H1 (cell line): ENCODE results near the gene P2RX6. TPM values are rescaled to one million over a fixed set of nuclear protein-coding genes. Genes with fewer than 3 reads are reported as not detected.
A peak's percentile ranks its signal among the peaks of the same experiment; 100 is the strongest.

Experiments
- CTCF ChIA-PET: fragments of 300-600 bp; sonication (Branson Sonifier 250); formaldehyde crosslinking; loops from one replicate; lab custom pipeline; 2021; ENCODE audit not compliant: partially characterized antibody; lab: Charles Lee
- POLR2A ChIA-PET: fragments of 300-600 bp; sonication (Branson Sonifier 250); formaldehyde crosslinking; loops from one replicate; lab custom pipeline; 2021; ENCODE audit warnings: inconsistent platforms; ENCODE audit not compliant: partially characterized antibody; lab: Charles Lee
- DNase-seq, 2 experiments: peaks; one replicate each; pipeline versions ENCODE4 v3.0.0 to v3.0.0-alpha.2; 2010 to 2022; ENCODE audit warnings: low spot score in 2 of 2, low read depth in 1 of 2, mixed read lengths in 1 of 2
- FAIRE-seq: peaks from 2 replicates; lab custom pipeline; 2011; peaks lifted over from hg19 to GRCh38; lab: Jason Lieb, UNC
- H2AFZ ChIP-seq: 2 replicates; pipeline ENCODE4 v1.8.1; 2012; ENCODE audit warnings: low read length, inconsistent platforms
- H2AK5ac ChIP-seq: 2 replicates; pipeline ENCODE4 v1.6.1; 2013; ENCODE audit warnings: low read depth, low read length
- H2BK120ac ChIP-seq: replicated peaks from 2 replicates; pipeline ENCODE3; 2013; ENCODE audit warnings: low read depth, low read length, inconsistent platforms
- H2BK12ac ChIP-seq: 2 replicates; pipeline ENCODE4 v1.6.1; 2013; ENCODE audit warnings: low read depth, low read length
- H2BK15ac ChIP-seq: 2 replicates; pipeline ENCODE4 v1.6.1; 2013; ENCODE audit warnings: low read length
- H2BK20ac ChIP-seq: 2 replicates; pipeline ENCODE4 v1.6.1; 2013; ENCODE audit warnings: low read length
- H2BK5ac ChIP-seq: 2 replicates; pipeline ENCODE4 v1.6.1; 2013; ENCODE audit warnings: low read depth, low read length
- H3K14ac ChIP-seq: 2 replicates; pipeline ENCODE4 v1.6.1; 2013; ENCODE audit warnings: inconsistent platforms; ENCODE audit not compliant: insufficient read length
- H3K18ac ChIP-seq: 2 replicates; pipeline ENCODE4 v1.6.1; 2013; ENCODE audit warnings: low read length; ENCODE audit errors: extremely low read depth
- H3K23ac ChIP-seq: 2 replicates; pipeline ENCODE4 v1.6.1; 2013; ENCODE audit warnings: inconsistent platforms; ENCODE audit not compliant: insufficient read length
- H3K23me2 ChIP-seq: 2 replicates; pipeline ENCODE4 v1.6.1; 2013; ENCODE audit warnings: low read depth, low read length
- H3K27ac ChIP-seq: 2 replicates; pipeline ENCODE4 v1.6.1; 2011; ENCODE audit warnings: low read depth, low read length, inconsistent platforms
- H3K27me3 ChIP-seq, 4 experiments: replicated peaks in 1 of 4; 1 replicate in 1 of 4; 2 replicates in 3 of 4; pipeline versions ENCODE4 v1.6.1 to v1.8.1; 2011 to 2013; ENCODE audit warnings: low read length in 3 of 4, mild to moderate bottlenecking in 3 of 4, inconsistent platforms in 2 of 4, mixed read lengths in 2 of 4, moderate library complexity in 1 of 4; ENCODE audit not compliant: control insufficient read depth in 3 of 4, insufficient read depth in 3 of 4; ENCODE audit errors: extremely low read depth in 1 of 4
- H3K36me3 ChIP-seq, 4 experiments: 2 replicates each; pipeline versions ENCODE4 v1.6.1 to v1.8.1; 2011 to 2013; ENCODE audit warnings: mild to moderate bottlenecking in 4 of 4, low read length in 3 of 4, moderate library complexity in 2 of 4, control low read depth in 1 of 4, inconsistent platforms in 1 of 4; ENCODE audit not compliant: insufficient read depth in 4 of 4, control insufficient read depth in 2 of 4
- H3K4ac ChIP-seq: replicated peaks from 2 replicates; pipeline ENCODE3; 2013; ENCODE audit warnings: low read length, low read depth, mixed read lengths, inconsistent platforms; ENCODE audit not compliant: insufficient read length
- H3K4me1 ChIP-seq, 4 experiments: replicated peaks in 1 of 4; 1 replicate in 1 of 4; 2 replicates in 3 of 4; pipeline versions ENCODE4 v1.6.1 to v1.8.1; 2011 to 2013; ENCODE audit warnings: low read length in 3 of 4, inconsistent platforms in 2 of 4, mixed read lengths in 1 of 4; ENCODE audit not compliant: insufficient read depth in 4 of 4, control insufficient read depth in 3 of 4
- H3K4me2 ChIP-seq, 2 experiments: 2 replicates each; pipeline versions ENCODE4 v1.6.1 to v1.8.1; 2011 to 2013; ENCODE audit warnings: low read depth in 2 of 2, low read length in 2 of 2, control low read depth in 1 of 2, inconsistent platforms in 1 of 2, mild to moderate bottlenecking in 1 of 2; ENCODE audit not compliant: insufficient read depth in 1 of 2
- H3K4me3 ChIP-seq, 4 experiments: fragments of 200-600, 300-600 bp in 1 of 4; sonication (generic), shearing (Covaris generic), sonication (Bioruptor Twin) in 1 of 4; 2 replicates each; pipeline versions ENCODE4 v1.5.1 to v1.8.1; 2011 to 2016; ENCODE audit warnings: low read length in 4 of 4, low read depth in 3 of 4, control low read depth in 2 of 4, inconsistent platforms in 2 of 4, mild to moderate bottlenecking in 2 of 4, mixed read lengths in 1 of 4, moderate library complexity in 1 of 4; ENCODE audit not compliant: insufficient read depth in 2 of 4; ENCODE audit errors: extremely low read depth in 1 of 4
- H3K56ac ChIP-seq: replicated peaks from 2 replicates; pipeline ENCODE3; 2013; ENCODE audit warnings: low read depth, mild to moderate bottlenecking, mixed read lengths, low read length, inconsistent platforms; ENCODE audit not compliant: insufficient read length
- H3K79me1 ChIP-seq: 2 replicates; pipeline ENCODE4 v1.6.1; 2013; ENCODE audit warnings: low read depth, low read length, control low read depth
- H3K79me2 ChIP-seq, 2 experiments: 2 replicates each; pipeline versions ENCODE4 v1.6.1 to v1.8.1; 2012 to 2013; ENCODE audit warnings: low read length in 2 of 2, mild to moderate bottlenecking in 2 of 2, inconsistent platforms in 1 of 2; ENCODE audit not compliant: insufficient read depth in 2 of 2, control insufficient read depth in 1 of 2
- H3K9ac ChIP-seq, 4 experiments: replicated peaks in 1 of 4; 1 replicate in 1 of 4; 2 replicates in 3 of 4; pipeline versions ENCODE4 v1.6.1 to v1.8.1; 2011 to 2013; ENCODE audit warnings: low read depth in 3 of 4, low read length in 3 of 4, control low read depth in 2 of 4, mild to moderate bottlenecking in 2 of 4, moderate library complexity in 2 of 4, inconsistent platforms in 1 of 4; ENCODE audit errors: extremely low read depth in 1 of 4
- H3K9me3 ChIP-seq, 2 experiments: 2 replicates each; pipeline versions ENCODE4 v1.6.1 to v1.8.1; 2012 to 2013; ENCODE audit warnings: mild to moderate bottlenecking in 2 of 2, moderate library complexity in 2 of 2, control low read depth in 1 of 2, inconsistent platforms in 1 of 2, low read depth in 1 of 2, low read length in 1 of 2, mixed read lengths in 1 of 2; ENCODE audit not compliant: insufficient read depth in 2 of 2
- H4K20me1 ChIP-seq, 2 experiments: replicated peaks in 1 of 2; 2 replicates each; pipeline versions ENCODE3 to v1.8.1; 2011 to 2013; ENCODE audit warnings: inconsistent platforms in 2 of 2, low read length in 2 of 2, mild to moderate bottlenecking in 1 of 2; ENCODE audit not compliant: insufficient read depth in 2 of 2, control insufficient read depth in 1 of 2
- H4K5ac ChIP-seq: 2 replicates; pipeline ENCODE4 v1.6.1; 2013; ENCODE audit warnings: low read length, low read depth, mixed read lengths, inconsistent platforms; ENCODE audit not compliant: insufficient read length
- H4K8ac ChIP-seq: 2 replicates; pipeline ENCODE4 v1.8.0; 2013; ENCODE audit warnings: mild to moderate bottlenecking, moderate library complexity, low read length, inconsistent platforms; ENCODE audit not compliant: insufficient read depth; ENCODE audit errors: extremely low read depth
- H4K91ac ChIP-seq: replicated peaks from 2 replicates; pipeline ENCODE3; 2013; ENCODE audit warnings: low read length, mixed read lengths, inconsistent platforms; ENCODE audit not compliant: insufficient read length
- ATF3 ChIP-seq: IDR thresholded peaks from 2 replicates; pipeline ENCODE4 v1.6.1; 2011; ENCODE audit warnings: low read depth, mild to moderate bottlenecking, low read length; ENCODE audit not compliant: insufficient read depth
- CBX8 ChIP-seq: fragments of 300-800, 300-1000 bp; sonication (generic); IDR thresholded peaks from 2 replicates; pipeline ENCODE4 v1.7.1; 2016; ENCODE audit warnings: low read depth, low read length, borderline replicate concordance
- GABPA ChIP-seq: IDR thresholded peaks from 2 replicates; pipeline ENCODE4 v1.6.1; 2011; ENCODE audit warnings: mild to moderate bottlenecking, low read length, moderate library complexity, borderline replicate concordance; ENCODE audit not compliant: insufficient read depth
- KDM1A ChIP-seq: fragments of 200-600, 300-600 bp; sonication (generic); IDR thresholded peaks from 2 replicates; pipeline ENCODE4 v1.7.1; 2016; ENCODE audit warnings: mild to moderate bottlenecking, low read length, borderline replicate concordance
- MAX ChIP-seq: IDR thresholded peaks from 2 replicates; pipeline ENCODE4 v1.6.1; 2012; ENCODE audit warnings: inconsistent platforms
- NANOG ChIP-seq: IDR thresholded peaks from 2 replicates; pipeline ENCODE4 v1.6.1; 2011; ENCODE audit warnings: low read length, low read depth, mild to moderate bottlenecking, inconsistent platforms; ENCODE audit not compliant: insufficient read depth, poor library complexity, severe bottlenecking
- SIN3A ChIP-seq, 2 experiments: IDR thresholded peaks in 1 of 2; conservative IDR thresholded peaks in 1 of 2; 2 replicates each; pipeline ENCODE4 v1.6.1; 2011 to 2012; ENCODE audit warnings: low read length in 2 of 2, improper control_type of control experiment in 1 of 2, low read depth in 1 of 2, mild to moderate bottlenecking in 1 of 2
- SUZ12 ChIP-seq: fragments of 200-600 bp; sonication (generic); IDR thresholded peaks from 2 replicates; pipeline ENCODE4 v1.6.1; 2012; ENCODE audit warnings: mild to moderate bottlenecking, inconsistent platforms, low read length, moderate library complexity, mixed read lengths
- WGBS, 2 experiments: shearing (Covaris generic) in 1 of 2; methylation state at CpG; one replicate each; pipeline versions ENCODE4 v1.1.6 to v1.1.7; 2013 to 2015; ENCODE audit warnings: low lambda C conversion rate in 2 of 2, mixed read lengths in 2 of 2, inconsistent platforms in 1 of 2, low coverage in 1 of 2, missing lambda C conversion rate in 1 of 2; ENCODE audit not compliant: insufficient replicate concordance in 2 of 2, insufficient coverage in 1 of 2, insufficient read length in 1 of 2; ENCODE audit errors: extremely low coverage in 1 of 2, missing lambda C conversion rate in 1 of 2; 5-methylcytosine and 5-hydroxymethylcytosine counted together
- polyA plus RNA-seq, 7 experiments: library from polyadenylated mRNA; depleted of rRNA in 3 of 7; stranded (reverse) in 5 of 7; unstranded in 2 of 7; fragments of >200 nt in 5 of 7; fragments of 200-250 nt in 2 of 7; gene quantifications; 1 replicate in 5 of 7; 2 replicates in 1 of 7; 4 replicates in 1 of 7; pipeline versions ENCODE4 v1.2.1 to v1.2.3, GENCODE V29; 2011 to 2013; ENCODE audit warnings: missing spikeins in 2 of 7, mixed read lengths in 2 of 7
- total RNA-seq: library from RNA; stranded (reverse); fragmentation: NEBNext Ultra II Directional; extraction: Animal tissue kit (Norgen Biotek cat#: 25700); gene quantifications from 2 replicates; pipeline ENCODE4 v1.2.1, GENCODE V29; 2021

P2RX6 gene
- total and polyA plus RNA-seq, 2 of the 8 experiments (the other 6 are each of a cell fraction or from before 2014, with no cell fraction given): 0.09 TPM; not detected in 1

GRCh38 chr22:21009638-21010425, 5.1 kb upstream of the P2RX6 start:
- peaks cover 0 to 4% (median 3%) of the 10 kb centered on the region in 4 experiments; a peak in 4 of 7 replicates for H3K27me3 ChIP-seq
- peak overlapping the region; percentile 77 for H2BK120ac ChIP-seq
- no peak overlapping the region for H3K27ac ChIP-seq
- no peak overlapping the region; the same call in 1 of the 2 replicates for H2BK12ac ChIP-seq
- H3K4me2 ChIP-seq: peak overlapping the region; percentile 40 to 59
- peak overlapping the region; percentile 53; the same call in 1 of the 2 replicates for H3K18ac ChIP-seq
- peaks cover 0 to 10% of the 10 kb centered on the region in 2 experiments for H4K20me1 ChIP-seq
- ChIA-PET POLR2A (interaction anchor here (0.6 to 2.1 kb wide), 5 partner anchors 9 to 56 kb away, joined by 3 to 8 read pairs (median 6); partner anchors contain the start of gene LZTR1), CTCF (interaction anchor here (0.9 to 2.3 kb wide), 10 partner anchors 10 to 124 kb away, joined by 3 to 8 read pairs (median 3); no protein-coding TSS in a partner anchor)
- no peak overlapping the region for H2AFZ ChIP-seq
- H3K14ac ChIP-seq: no peak overlapping the region
- FAIRE-seq: peak; percentile 81
- no peak overlapping the region for H3K56ac ChIP-seq
- H3K4ac ChIP-seq: peak overlapping the region; percentile 87
- peaks cover 15 to 28% (median 17%) of the 10 kb centered on the region in 4 experiments for H3K4me1 ChIP-seq
- H3K23me2 ChIP-seq: peaks cover 6% of the 10 kb centered on the region; the same call in 1 of the 2 replicates
- WGBS, 2 experiments: 80% methylated on average over 10 of the region's 10 CpGs; no CpG with 5 or more reads in 1 of the 2 experiments
- H3K23ac ChIP-seq: no peak overlapping the region
- no peaks in the 10 kb centered on the region for H3K9me3 ChIP-seq
- peak overlapping the region; percentile 52 for H4K5ac ChIP-seq
- peaks cover 0 to 5% (median 0%) of the 10 kb centered on the region in 4 experiments; a peak in 1 of 8 replicates for H3K36me3 ChIP-seq
- H3K79me1 ChIP-seq: no peaks in the 10 kb centered on the region; the same call in 1 of the 2 replicates
- H2BK15ac ChIP-seq: no peak overlapping the region
- no peaks in the 10 kb centered on the region for H3K79me2 ChIP-seq
- peak overlapping the region in 2 of 4 experiments; percentile 2 to 40; a peak in 1 of 8 replicates for H3K4me3 ChIP-seq
- H2AK5ac ChIP-seq: no peak overlapping the region; the same call in 1 of the 2 replicates
- H3K9ac ChIP-seq: 0 out of 7 replicates have a peak overlapping the region, but pooled peaks of 1 of the 4 experiments have one; percentile 14
- H2BK5ac ChIP-seq: peak overlapping the region; percentile 76; the same call in 1 of the 2 replicates
- H4K91ac ChIP-seq: peak overlapping the region; percentile 77
- no peak overlapping the region for H4K8ac ChIP-seq
- peak overlapping the region; percentile 15; the same call in 1 of the 2 replicates for H2BK20ac ChIP-seq
- DNase-seq: peak in 1 of 2 experiments; percentile 67
- TF ChIP-seq GABPA: no peak
- no peak for TF ChIP-seq KDM1A
- TF ChIP-seq SUZ12: no peak
- TF ChIP-seq SIN3A (conservative IDR thresholded peaks at IDR 0.05 in 1 of 2, IDR thresholded peaks at IDR 0.05 in 1 of 2; ENCODE audit: low read depth in 1 of 2, low read length in 2 of 2): peak; percentile 62 to 66; a peak in 2 of 4 replicates
- TF ChIP-seq NANOG: no peak
- TF ChIP-seq ATF3: no peak
- no peak for TF ChIP-seq MAX
- TF ChIP-seq CBX8: no peak
